ENCODE measurements around the gene FOXF1. TPM values are rescaled to one million over a fixed set of nuclear protein-coding genes. Genes with fewer than 3 reads are reported as not detected.

The FOXF1 gene
- total RNA-seq, 6 experiments from 2014 or later = 0.58 to 1.6 (median 1.2) TPM

DNA sequence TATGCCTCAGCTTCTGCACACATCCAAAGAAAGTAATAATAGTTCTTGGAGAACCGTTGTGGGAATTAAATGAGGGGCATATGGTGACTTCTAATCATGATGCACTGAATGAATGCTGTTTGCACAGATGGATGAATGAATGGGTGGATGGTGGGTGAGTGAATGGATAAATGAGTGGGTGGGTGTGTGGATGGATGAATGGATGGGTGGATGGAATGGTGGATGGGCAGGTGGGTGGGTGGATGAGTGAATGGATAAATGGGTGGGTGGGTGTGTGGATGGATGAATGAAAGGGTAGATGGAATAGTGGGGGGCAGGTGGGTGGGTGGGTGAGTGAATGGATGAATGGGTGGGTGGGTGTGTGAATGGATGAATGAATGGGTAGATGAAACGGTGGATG is 44.9 kb upstream of the FOXF1 start:
- intact Hi-C loops (cut with DNase I) = no loop called here
- Histone ChIP-seq H3K27ac (no peak overlapping the region), H3K27me3 (no peaks in the 10 kb centered on the region), H3K9me3 (no peaks in the 10 kb centered on the region), H3K4me1 (no peaks in the 10 kb centered on the region), H3K36me3 (no peaks in the 10 kb centered on the region), H3K4me3 (no peak overlapping the region)
- WGBS (ENCODE audit: insufficient coverage, low coverage, low lambda C conversion rate, missing lambda C conversion rate) = 70% methylated on average over 2 of the region's 2 CpGs
- DNase-seq (no peak), ATAC-seq (no peak)
- TF ChIP-seq, protein P1, sequence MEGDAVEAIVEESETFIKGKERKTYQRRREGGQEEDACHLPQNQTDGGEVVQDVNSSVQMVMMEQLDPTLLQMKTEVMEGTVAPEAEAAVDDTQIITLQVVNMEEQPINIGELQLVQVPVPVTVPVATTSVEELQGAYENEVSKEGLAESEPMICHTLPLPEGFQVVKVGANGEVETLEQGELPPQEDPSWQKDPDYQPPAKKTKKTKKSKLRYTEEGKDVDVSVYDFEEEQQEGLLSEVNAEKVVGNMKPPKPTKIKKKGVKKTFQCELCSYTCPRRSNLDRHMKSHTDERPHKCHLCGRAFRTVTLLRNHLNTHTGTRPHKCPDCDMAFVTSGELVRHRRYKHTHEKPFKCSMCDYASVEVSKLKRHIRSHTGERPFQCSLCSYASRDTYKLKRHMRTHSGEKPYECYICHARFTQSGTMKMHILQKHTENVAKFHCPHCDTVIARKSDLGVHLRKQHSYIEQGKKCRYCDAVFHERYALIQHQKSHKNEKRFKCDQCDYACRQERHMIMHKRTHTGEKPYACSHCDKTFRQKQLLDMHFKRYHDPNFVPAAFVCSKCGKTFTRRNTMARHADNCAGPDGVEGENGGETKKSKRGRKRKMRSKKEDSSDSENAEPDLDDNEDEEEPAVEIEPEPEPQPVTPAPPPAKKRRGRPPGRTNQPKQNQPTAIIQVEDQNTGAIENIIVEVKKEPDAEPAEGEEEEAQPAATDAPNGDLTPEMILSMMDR (IDR thresholded peaks at IDR 0.05) = no peak
- TF ChIP-seq POLR2A (IDR thresholded peaks at IDR 0.05) = no peak

GRCh38 chr16:86466696-86467406 is 43.5 kb upstream of the FOXF1 start:
- 81% methylated on average over 25 of the region's 29 CpGs for WGBS (ENCODE audit: insufficient coverage, low coverage, low lambda C conversion rate, missing lambda C conversion rate)
- Histone ChIP-seq H3K27ac (no peak overlapping the region), H3K4me1 (no peaks in the 10 kb centered on the region), H3K4me3 (no peak overlapping the region), H3K9me3 (no peaks in the 10 kb centered on the region), H3K27me3 (no peaks in the 10 kb centered on the region), H3K36me3 (no peaks in the 10 kb centered on the region)
- DNase-seq = no peak
- TF ChIP-seq, protein P1 (IDR thresholded peaks at IDR 0.05) = no peak
- no peak for TF ChIP-seq POLR2A (IDR thresholded peaks at IDR 0.05)
- intact Hi-C loops (cut with DNase I) = no loop called here
- no peak for ATAC-seq

GRCh38 chr16:86467490-86467889 is 42.8 kb upstream of the FOXF1 start:
- 100% methylated on average over 2 of the region's 8 CpGs for WGBS (ENCODE audit: insufficient coverage, low coverage, low lambda C conversion rate, missing lambda C conversion rate)
- H3K9me3 ChIP-seq = no peaks in the 10 kb centered on the region
- DNase-seq (no peak), ATAC-seq (no peak)
- H3K27ac ChIP-seq = no peak overlapping the region
- intact Hi-C loops (cut with DNase I) = no loop called here
- H3K4me1 ChIP-seq = no peaks in the 10 kb centered on the region
- no peak overlapping the region for H3K4me3 ChIP-seq
- no peaks in the 10 kb centered on the region for H3K27me3 ChIP-seq
- no peak for TF ChIP-seq POLR2A (IDR thresholded peaks at IDR 0.05)
- TF ChIP-seq, protein P1 (IDR thresholded peaks at IDR 0.05) = no peak
- no peaks in the 10 kb centered on the region for H3K36me3 ChIP-seq

- DNase-seq = no peak
- Histone ChIP-seq H3K36me3 (no peaks in the 10 kb centered on the region), H3K27ac (no peak overlapping the region), H3K4me1 (no peaks in the 10 kb centered on the region), H3K9me3 (no peaks in the 10 kb centered on the region), H3K27me3 (no peaks in the 10 kb centered on the region), H3K4me3 (no peak overlapping the region)
- intact Hi-C loops (cut with DNase I) = no loop called here
- no peak for TF ChIP-seq POLR2A (IDR thresholded peaks at IDR 0.05)
- TF ChIP-seq, protein P1 (IDR thresholded peaks at IDR 0.05) = no peak
- 43% methylated on average over 6 of the region's 9 CpGs for WGBS (ENCODE audit: insufficient coverage, low coverage, low lambda C conversion rate, missing lambda C conversion rate)
- ATAC-seq = no peak
Observed at GRCh38 chr16:86470964-86471363, 39.4 kb upstream of the FOXF1 start.

All from right lobe of liver (tissue), 6 donors.